A673 (cell line): ENCODE results near the gene SYT9. TPM values are rescaled to one million over a fixed set of nuclear protein-coding genes. Genes with fewer than 3 reads are reported as not detected.

Experiments
- BruUV-seq: library from RNA; stranded (reverse); fragments of 400-500 nt; replicated peaks from 2 replicates; lab custom pipeline; 2021; lab: Mats Ljungman, UMichigan
- CTCF ChIA-PET: fragments of 300-600 bp; sonication (Branson Sonifier 250); formaldehyde crosslinking; loops from one replicate; lab custom pipeline; 2022; ENCODE audit warnings: antibody characterized with exemption; lab: Charles Lee
- POLR2A ChIA-PET: fragments of 300-600 bp; sonication (Branson Sonifier 250); formaldehyde crosslinking; loops from one replicate; lab custom pipeline; 2022; ENCODE audit warnings: antibody characterized with exemption; ENCODE audit not compliant: low non-redundant PET; lab: Charles Lee
- DNase-seq: peaks from one replicate; pipeline ENCODE4 v3.0.0-alpha.2; 2015; ENCODE audit warnings: low spot score
- H3K27ac ChIP-seq: fragments of 200-600 bp; sonication (generic); 2 replicates; pipeline ENCODE4 v1.5.1; 2016; ENCODE audit warnings: mixed run types, low read depth, mild to moderate bottlenecking, mixed read lengths, antibody characterized with exemption, low read length; ENCODE audit not compliant: poor library complexity, severe bottlenecking
- H3K27me3 ChIP-seq: fragments of 200-600 bp; sonication (generic); replicated peaks from 2 replicates; pipeline ENCODE4 v1.6.1; 2017; ENCODE audit warnings: mixed run types, low read depth, mild to moderate bottlenecking, mixed read lengths, antibody characterized with exemption, low read length; ENCODE audit not compliant: insufficient read depth, poor library complexity
- H3K36me3 ChIP-seq: fragments of 200-600 bp; sonication (generic); 2 replicates; pipeline ENCODE4 v1.6.1; 2016; ENCODE audit warnings: mixed run types, mild to moderate bottlenecking, mixed read lengths, antibody characterized with exemption, low read length; ENCODE audit not compliant: insufficient read depth, poor library complexity, severe bottlenecking
- H3K4me1 ChIP-seq: fragments of 200-600 bp; sonication (generic); 2 replicates; pipeline ENCODE4 v1.6.1; 2017; ENCODE audit warnings: mixed run types, mild to moderate bottlenecking, mixed read lengths, antibody characterized with exemption, low read length; ENCODE audit not compliant: insufficient read depth, poor library complexity, severe bottlenecking
- H3K4me3 ChIP-seq: fragments of 200-600 bp; sonication (generic); 2 replicates; pipeline ENCODE4 v1.5.1; 2016; ENCODE audit warnings: low read depth, mixed run types, mild to moderate bottlenecking, mixed read lengths, low read length; ENCODE audit not compliant: poor library complexity, severe bottlenecking
- H3K9me3 ChIP-seq: fragments of 200-600 bp; sonication (generic); 2 replicates; pipeline ENCODE4 v1.6.1; 2016; ENCODE audit warnings: mixed run types, low read depth, mild to moderate bottlenecking, mixed read lengths, antibody characterized with exemption, low read length; ENCODE audit not compliant: poor library complexity, severe bottlenecking
- EZH2 ChIP-seq: fragments of 200-600 bp; sonication (generic); IDR thresholded peaks from 2 replicates; pipeline ENCODE4 v1.6.1; 2017; ENCODE audit warnings: borderline replicate concordance, low read depth, mild to moderate bottlenecking, mixed read lengths, antibody characterized with exemption, low read length; ENCODE audit not compliant: poor library complexity, severe bottlenecking
- intact Hi-C: fragments of 100-400 bp; cut with micrococcal nuclease; formaldehyde crosslinking; loops from one replicate; pipeline ENCODE4 v1.10.0; 2022; ENCODE audit not compliant: unreplicated experiment
- total RNA-seq: library from RNA; stranded (reverse); gene quantifications from 2 replicates; pipeline ENCODE4 v1.2.3, GENCODE V29; 2021
- TF ChIP-seq, protein P1 (sequence below): fragments of 300-800, 200-600 bp; sonication (generic); conservative IDR thresholded peaks from 2 replicates; pipeline ENCODE4 v1.5.1; 2017; ENCODE audit warnings: low read depth, mild to moderate bottlenecking, antibody characterized with exemption, low read length, moderate library complexity, mixed read lengths

SYT9 gene
- total RNA-seq, 1 experiment from 2014 or later, result not detected

DNA sequence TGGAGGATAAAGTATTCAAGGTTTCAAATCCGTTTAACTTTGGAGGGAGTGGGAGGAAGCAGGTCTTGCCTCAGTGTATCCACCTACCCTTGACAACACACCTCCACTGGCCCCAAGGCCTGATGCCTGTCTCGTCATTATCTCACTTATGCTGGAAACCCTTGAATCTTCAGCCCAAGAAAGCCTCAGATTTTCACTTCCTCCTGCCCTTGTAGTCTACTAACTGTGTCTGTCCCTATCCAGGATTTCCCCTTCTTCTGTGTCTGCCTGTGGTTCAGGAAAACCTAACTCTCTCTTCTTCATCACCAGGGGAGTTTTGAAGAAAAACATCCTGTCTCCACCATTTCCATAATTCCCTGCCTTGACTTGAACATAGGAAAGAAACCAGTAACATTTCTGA is 56.1 kb downstream of the SYT9 start:
- TF ChIP-seq, protein P1, sequence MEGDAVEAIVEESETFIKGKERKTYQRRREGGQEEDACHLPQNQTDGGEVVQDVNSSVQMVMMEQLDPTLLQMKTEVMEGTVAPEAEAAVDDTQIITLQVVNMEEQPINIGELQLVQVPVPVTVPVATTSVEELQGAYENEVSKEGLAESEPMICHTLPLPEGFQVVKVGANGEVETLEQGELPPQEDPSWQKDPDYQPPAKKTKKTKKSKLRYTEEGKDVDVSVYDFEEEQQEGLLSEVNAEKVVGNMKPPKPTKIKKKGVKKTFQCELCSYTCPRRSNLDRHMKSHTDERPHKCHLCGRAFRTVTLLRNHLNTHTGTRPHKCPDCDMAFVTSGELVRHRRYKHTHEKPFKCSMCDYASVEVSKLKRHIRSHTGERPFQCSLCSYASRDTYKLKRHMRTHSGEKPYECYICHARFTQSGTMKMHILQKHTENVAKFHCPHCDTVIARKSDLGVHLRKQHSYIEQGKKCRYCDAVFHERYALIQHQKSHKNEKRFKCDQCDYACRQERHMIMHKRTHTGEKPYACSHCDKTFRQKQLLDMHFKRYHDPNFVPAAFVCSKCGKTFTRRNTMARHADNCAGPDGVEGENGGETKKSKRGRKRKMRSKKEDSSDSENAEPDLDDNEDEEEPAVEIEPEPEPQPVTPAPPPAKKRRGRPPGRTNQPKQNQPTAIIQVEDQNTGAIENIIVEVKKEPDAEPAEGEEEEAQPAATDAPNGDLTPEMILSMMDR, result no peak
- TF ChIP-seq EZH2, result no peak
- Histone ChIP-seq H3K27me3 (no peaks in the 10 kb centered on the region), H3K4me1 (no peaks in the 10 kb centered on the region), H3K36me3 (no peaks in the 10 kb centered on the region), H3K9me3 (no peaks in the 10 kb centered on the region), H3K27ac (no peak overlapping the region), H3K4me3 (no peak overlapping the region)
- intact Hi-C loops, result no loop called here
- CTCF ChIA-PET, result no interaction called here
- POLR2A ChIA-PET, result no interaction called here
- DNase-seq, result no peak
- no TSS peak for BruUV-seq

DNA sequence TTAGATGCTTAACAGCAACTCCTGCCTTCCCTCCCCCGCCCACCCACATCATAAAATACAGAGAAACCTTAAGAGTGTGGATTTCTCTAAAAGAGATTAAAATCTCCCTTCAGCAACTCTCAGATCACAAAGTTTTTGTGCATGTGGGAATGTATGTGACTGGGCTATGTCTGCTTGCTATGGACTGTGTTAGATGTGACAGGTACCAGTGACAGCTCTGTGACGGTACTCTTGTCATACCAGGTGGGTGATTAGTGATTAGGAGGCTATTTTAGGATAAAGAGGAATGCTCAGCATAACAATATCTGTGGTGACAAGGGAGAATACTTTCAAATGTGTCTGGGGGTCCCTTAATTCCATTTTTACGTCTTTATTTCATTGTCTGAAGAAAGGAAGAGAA is 60.2 kb downstream of the SYT9 start:
- H3K4me3 ChIP-seq, result no peak overlapping the region
- DNase-seq, result no peak
- TF ChIP-seq, protein P1, result no peak
- no peak for TF ChIP-seq EZH2
- ChIA-PET POLR2A (no interaction called here), CTCF (no interaction called here)
- H3K36me3 ChIP-seq, result no peaks in the 10 kb centered on the region
- H3K27ac ChIP-seq, result no peak overlapping the region
- no peaks in the 10 kb centered on the region for H3K4me1 ChIP-seq
- BruUV-seq, result no TSS peak
- intact Hi-C loops, result no loop called here
- no peaks in the 10 kb centered on the region for H3K9me3 ChIP-seq
- no peaks in the 10 kb centered on the region for H3K27me3 ChIP-seq

DNA sequence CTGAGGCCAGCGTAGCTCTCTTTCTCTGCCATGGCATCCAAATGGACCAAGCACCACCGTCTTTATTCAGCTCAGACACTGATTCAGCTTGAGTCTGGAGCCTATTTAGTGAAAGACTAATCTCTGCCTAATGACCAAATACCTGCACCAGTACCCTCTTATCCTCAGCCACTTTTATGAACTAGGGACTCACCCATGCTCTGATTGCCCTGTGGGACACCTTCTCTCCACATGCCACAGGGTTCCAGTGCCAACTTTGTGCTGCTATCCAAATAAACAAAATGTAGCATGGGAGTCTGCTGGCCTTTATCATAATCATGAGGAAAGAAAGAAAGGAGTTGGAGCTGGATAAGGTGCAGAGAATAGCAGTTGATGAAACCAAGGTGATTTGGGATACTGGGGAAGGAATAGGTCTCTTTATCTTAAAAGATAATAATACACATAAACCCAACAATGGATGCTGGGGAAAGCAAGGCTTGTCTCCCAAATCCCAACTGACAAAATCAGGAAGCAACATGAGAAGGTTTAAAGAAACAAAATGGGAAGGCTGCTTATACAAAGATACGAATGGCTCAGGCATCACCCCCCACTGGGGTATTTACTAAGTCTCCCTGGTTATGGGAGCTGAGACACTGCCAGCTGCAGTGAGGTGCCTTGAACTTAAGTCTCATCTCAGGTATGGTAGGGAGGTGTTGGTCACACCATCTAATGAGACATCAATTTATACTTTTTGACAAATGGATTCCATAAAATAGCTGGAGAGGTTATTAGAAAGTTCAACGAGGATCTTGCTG is 63.3 kb downstream of the SYT9 start:
- ChIA-PET CTCF (no interaction called here), POLR2A (no interaction called here)
- TF ChIP-seq EZH2, result no peak
- TF ChIP-seq, protein P1, result no peak
- Histone ChIP-seq H3K9me3 (no peaks in the 10 kb centered on the region), H3K36me3 (no peaks in the 10 kb centered on the region), H3K4me3 (no peak overlapping the region), H3K27me3 (no peaks in the 10 kb centered on the region), H3K27ac (no peak overlapping the region), H3K4me1 (no peaks in the 10 kb centered on the region)
- intact Hi-C loops, result no loop called here
- no TSS peak for BruUV-seq
- DNase-seq, result no peak
